Cerebellar nuclear complex (tissue), 1 donor: ENCODE measurements around the gene TM9SF3.

Experiments used
- DNase-seq, 2 experiments: peaks; one replicate each; lab custom pipeline; 2025; lab: John Stamatoyannopoulos, UW

TM9SF3 gene

GRCh38 chr10:96470116-96470743 is 116.6 kb downstream of the TM9SF3 start:
- no peak for DNase-seq

GRCh38 chr10:96468845-96469244 is 118.0 kb downstream of the TM9SF3 start:
- DNase-seq, result no peak
